Small intestine (tissue), 7 donors: ENCODE data around the gene DHRSX. TPM values are rescaled to one million over a fixed set of nuclear protein-coding genes. Genes with fewer than 3 reads are reported as not detected.
"Not testable (repeated sequence)": the region's sequence is repeated elsewhere in the genome, so short reads cannot be mapped to it uniquely, and the experiment has no call there.

ENCODE experiments used
- DNase-seq, 2 donors: peaks; one replicate each; pipeline versions ENCODE4 v3.0.0 to v3.0.0-alpha.2; 2013
- FAIRE-seq: peaks from 2 replicates; lab custom pipeline; 2012; peaks lifted over from hg19 to GRCh38; lab: Jason Lieb, UNC
- H3K27ac ChIP-seq, 3 donors: one replicate each; pipeline ENCODE4 v1.5.1; 2013; ENCODE audit warnings: low read length in 2 of 3, mild to moderate bottlenecking in 2 of 3, control low read depth in 1 of 3, inconsistent platforms in 1 of 3, low read depth in 1 of 3, moderate library complexity in 1 of 3
- H3K27me3 ChIP-seq, 3 donors: one replicate each; pipeline ENCODE4 v1.6.1; 2013; ENCODE audit warnings: low read length in 3 of 3, inconsistent platforms in 1 of 3; ENCODE audit not compliant: control insufficient read depth in 3 of 3, insufficient read depth in 3 of 3
- H3K36me3 ChIP-seq, 3 donors: one replicate each; pipeline ENCODE4 v1.6.1; 2013; ENCODE audit warnings: low read length in 3 of 3, inconsistent platforms in 1 of 3, low read depth in 1 of 3, mild to moderate bottlenecking in 1 of 3, moderate library complexity in 1 of 3; ENCODE audit not compliant: control insufficient read depth in 3 of 3, insufficient read depth in 2 of 3
- H3K4me1 ChIP-seq, 3 donors: one replicate each; pipeline ENCODE4 v1.6.1; 2013; ENCODE audit warnings: low read length in 2 of 3, inconsistent platforms in 1 of 3, low read depth in 1 of 3, mild to moderate bottlenecking in 1 of 3, moderate library complexity in 1 of 3; ENCODE audit not compliant: control insufficient read depth in 3 of 3, insufficient read depth in 2 of 3
- H3K4me3 ChIP-seq, 3 donors: one replicate each; pipeline ENCODE4 v1.5.1; 2013; ENCODE audit warnings: low read length in 3 of 3, control low read depth in 1 of 3, inconsistent platforms in 1 of 3, low read depth in 1 of 3, mild to moderate bottlenecking in 1 of 3, moderate library complexity in 1 of 3
- H3K9me3 ChIP-seq, 2 donors: one replicate each; pipeline ENCODE4 v1.6.1; 2013; ENCODE audit warnings: low read depth in 1 of 2, low read length in 1 of 2; ENCODE audit not compliant: control insufficient read depth in 2 of 2, insufficient read depth in 1 of 2
- WGBS, 3 donors: extraction: QIAGEN DNeasy Blood & Tissue Kit; methylation state at CpG; one replicate each; pipeline ENCODE4 v1.1.7; 2013; 5-methylcytosine and 5-hydroxymethylcytosine counted together
- polyA plus RNA-seq, 4 donors: library from polyadenylated mRNA; stranded (reverse) in 3 of 4; unstranded in 1 of 4; fragments of 200-250 nt in 3 of 4; fragments of 120-200 nt in 1 of 4; gene quantifications; one replicate each; pipeline versions ENCODE4 v1.2.1 to v1.2.3, GENCODE V29; 2013
- donor health status: healthy with polysubstance abuse.
- donor health status: control.
- donor health status: control.
- donor health status: Bipolar disorder and iron deficiency.
- donor health status: healthy.

The DHRSX gene
- polyA plus RNA-seq, 4 donors = 7.2 to 25.2 (median 12.1) TPM

DNA sequence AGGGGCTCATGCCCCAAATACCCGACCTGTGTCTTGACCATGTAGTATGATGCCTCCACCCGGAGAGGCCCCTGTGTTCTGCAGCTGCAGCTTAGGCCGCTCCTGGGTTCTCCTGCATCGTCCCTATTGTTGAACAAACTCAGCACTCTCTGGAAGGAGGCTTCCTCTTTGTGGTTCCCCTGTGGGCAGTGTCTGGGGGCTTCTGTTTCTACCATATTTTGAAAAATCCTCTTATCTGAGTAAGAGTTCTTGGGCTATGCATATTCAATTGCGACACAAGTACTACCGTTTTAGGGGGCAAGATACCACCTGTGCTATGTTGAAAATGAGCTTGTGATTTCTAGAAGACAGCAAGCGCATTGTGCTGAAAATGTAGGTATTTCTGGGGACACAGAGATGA lies 276.6 kb downstream of the DHRSX start:
- Histone ChIP-seq H3K27ac (no peak overlapping the region), H3K4me3 (no peak overlapping the region), H3K4me1 (no peaks in the 10 kb centered on the region), H3K9me3 (peaks cover 1 to 40% of the 10 kb centered on the region in 2 donors), H3K36me3 (peaks cover 2 to 20% (median 5%) of the 10 kb centered on the region in 3 donors), H3K27me3 (no peaks in the 10 kb centered on the region)
- DNase-seq = no peak
- FAIRE-seq = no peak
- 65 to 76% (median 72%) methylated on average over 7 of the region's 7 CpGs for WGBS, 3 donors

DNA sequence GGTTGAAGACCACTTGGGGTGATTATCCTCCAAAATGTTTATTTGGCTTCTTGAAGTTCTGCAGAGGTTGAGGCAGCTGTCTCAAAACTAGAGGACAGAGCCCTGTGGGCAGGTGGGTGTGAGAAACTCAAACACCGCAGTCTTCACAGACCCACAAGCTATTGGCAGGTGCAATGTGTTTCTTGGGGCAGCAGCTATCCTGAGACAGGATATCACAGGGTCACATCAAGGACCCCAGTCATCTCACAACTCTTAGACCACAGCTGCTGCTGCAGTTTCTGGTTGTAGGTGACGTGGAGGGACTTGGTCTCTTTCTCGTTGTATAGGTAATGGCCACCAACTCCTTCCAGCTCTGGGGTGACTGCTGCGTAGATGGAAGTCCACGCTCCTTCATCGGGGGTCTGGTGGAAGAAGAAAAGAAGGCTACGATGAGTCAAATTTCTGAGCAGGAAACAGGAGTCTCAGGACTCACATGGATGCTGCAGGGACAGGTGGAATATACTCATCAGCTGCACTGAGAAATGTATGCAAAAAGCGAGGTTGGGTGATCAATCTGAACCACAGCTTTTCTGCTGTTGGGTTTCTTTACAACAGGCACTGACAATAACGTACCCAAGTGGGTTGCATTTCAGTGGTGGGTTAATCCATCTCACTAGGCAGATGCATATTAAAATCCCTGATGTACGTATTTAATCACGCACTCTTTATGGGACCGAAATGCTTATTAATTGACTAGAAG lies 279.8 kb downstream of the DHRSX start:
- H3K4me3 ChIP-seq = no peak overlapping the region
- DNase-seq (no peak), FAIRE-seq (no peak)
- H3K4me1 ChIP-seq = no peaks in the 10 kb centered on the region
- WGBS, 3 donors = 90 to 95% (median 93%) methylated on average over 12 of the region's 12 CpGs
- no peaks in the 10 kb centered on the region for H3K27me3 ChIP-seq
- peaks cover 1 to 57% of the 10 kb centered on the region in 2 donors for H3K9me3 ChIP-seq
- no peak overlapping the region for H3K27ac ChIP-seq
- H3K36me3 ChIP-seq = peaks cover 3 to 20% (median 5%) of the 10 kb centered on the region in 3 donors

DNA sequence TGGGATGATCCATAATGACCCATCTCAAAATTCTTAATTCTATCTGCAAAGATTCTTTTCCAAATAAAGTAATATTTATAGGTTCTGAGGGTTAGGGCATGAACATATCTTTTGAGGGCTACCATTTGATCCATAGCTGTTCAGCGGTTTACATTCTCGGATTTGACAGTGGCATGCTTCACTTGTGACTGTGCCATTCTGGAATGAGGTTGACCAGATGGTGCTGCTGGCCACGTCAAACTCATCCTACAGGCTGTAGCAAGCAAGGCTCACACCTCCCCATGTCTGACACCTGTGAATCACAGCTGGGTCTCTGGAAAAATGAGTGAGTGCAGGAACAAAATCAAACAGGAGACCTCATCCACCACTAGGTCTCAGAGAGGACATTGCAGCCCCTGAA lies 280.5 kb downstream of the DHRSX start:
- 93 to 95% (median 94%) methylated on average over 3 of the region's 3 CpGs for WGBS, 3 donors
- FAIRE-seq (no peak), DNase-seq (no peak)
- Histone ChIP-seq H3K4me1 (no peaks in the 10 kb centered on the region), H3K27ac (no peak overlapping the region), H3K36me3 (peaks cover 3 to 20% (median 5%) of the 10 kb centered on the region in 3 donors), H3K9me3 (peaks cover 1 to 62% of the 10 kb centered on the region in 2 donors), H3K27me3 (no peaks in the 10 kb centered on the region), H3K4me3 (no peak overlapping the region)

DNA sequence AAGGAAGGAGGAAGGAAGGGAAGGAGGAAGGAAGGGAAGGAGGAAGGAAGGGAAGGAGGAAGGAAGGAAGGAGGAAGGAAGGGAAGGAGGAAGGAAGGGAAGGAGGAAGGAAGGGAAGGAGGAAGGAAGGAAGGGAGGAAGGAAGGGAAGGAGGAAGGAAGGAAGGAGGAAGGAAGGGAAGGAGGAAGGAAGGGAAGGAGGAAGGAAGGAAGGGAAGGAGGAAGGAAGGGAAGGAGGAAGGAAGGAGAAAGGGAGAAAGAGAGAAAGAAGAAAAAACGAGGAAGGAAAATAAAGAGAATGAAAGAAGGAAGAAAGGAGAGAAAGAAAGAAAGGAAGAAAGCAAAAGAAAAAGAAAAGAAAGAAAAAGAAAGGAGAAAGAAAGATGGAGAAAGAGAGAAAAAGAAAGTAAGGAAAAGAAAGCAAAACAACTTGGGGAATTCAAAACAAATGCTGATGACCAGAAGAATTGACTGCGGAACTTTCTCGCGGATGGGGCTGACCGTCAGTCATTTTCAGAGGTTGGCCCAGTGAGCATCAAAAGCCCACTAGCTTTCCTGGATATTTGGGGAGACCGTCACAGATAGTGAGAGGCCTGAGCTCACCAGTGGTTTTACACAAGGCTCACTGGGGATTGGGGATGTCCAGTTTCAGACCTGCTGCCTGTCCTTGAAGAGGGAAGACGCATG lies 286.5 kb downstream of the DHRSX start:
- not testable (repeated sequence) for H3K27me3 ChIP-seq, H3K4me3 ChIP-seq, FAIRE-seq, H3K4me1 ChIP-seq, H3K27ac ChIP-seq, DNase-seq, H3K36me3 ChIP-seq
- WGBS, 3 donors = 91 to 95% (median 93%) methylated on average over 7 of the region's 7 CpGs
- H3K9me3 ChIP-seq = peaks cover 0 to 32% of the 10 kb centered on the region in 2 donors

DNA sequence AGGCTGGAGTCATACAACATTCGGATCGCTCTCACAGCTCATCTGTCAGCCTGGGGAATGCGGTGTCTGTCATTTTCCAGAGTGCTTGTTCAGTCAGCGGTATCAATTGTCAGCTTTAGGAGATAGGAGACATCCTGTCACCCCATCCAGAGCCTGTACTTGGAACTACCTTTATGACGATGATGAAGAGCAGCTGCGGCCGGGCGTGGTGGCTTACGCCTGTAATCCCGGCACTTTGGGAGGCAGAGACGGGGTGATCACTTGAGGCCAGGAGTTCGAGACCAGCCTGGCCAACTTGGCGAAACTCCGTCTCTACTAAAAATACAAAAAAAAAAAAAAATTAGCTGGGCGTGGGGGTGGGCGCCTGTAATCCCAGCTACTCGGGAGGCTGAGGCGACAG lies 289.1 kb downstream of the DHRSX start:
- H3K9me3 ChIP-seq = peaks cover 0 to 14% of the 10 kb centered on the region in 2 donors
- not testable (repeated sequence) for H3K27me3 ChIP-seq, H3K27ac ChIP-seq, H3K36me3 ChIP-seq, H3K4me1 ChIP-seq, H3K4me3 ChIP-seq, DNase-seq, FAIRE-seq
- WGBS, 3 donors = 91 to 96% (median 95%) methylated on average over 18 of the region's 18 CpGs

DNA sequence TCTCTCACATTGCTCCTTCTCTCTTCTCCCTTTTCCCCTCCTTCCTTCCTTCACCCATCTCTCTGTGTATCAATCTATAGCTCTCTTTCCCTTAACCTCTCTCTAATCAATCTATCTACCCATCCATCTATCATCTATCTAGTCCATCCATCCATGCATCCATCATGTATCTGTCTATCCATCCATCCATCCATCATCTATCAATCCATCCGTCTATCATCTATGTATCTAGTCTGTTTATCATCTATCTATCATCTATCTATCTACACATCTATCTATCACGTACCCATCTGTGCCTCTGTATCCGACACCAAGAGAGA lies 307.5 kb downstream of the DHRSX start:
- FAIRE-seq (no peak), DNase-seq (no peak)
- no peak overlapping the region for H3K4me3 ChIP-seq
- H3K36me3 ChIP-seq = no peaks in the 10 kb centered on the region
- no peaks in the 10 kb centered on the region for H3K4me1 ChIP-seq
- WGBS, 3 donors = 91 to 99% (median 95%) methylated on average over 3 of the region's 3 CpGs
- H3K27ac ChIP-seq = no peak overlapping the region
- H3K9me3 ChIP-seq = peaks cover 0 to 9% of the 10 kb centered on the region in 2 donors
- H3K27me3 ChIP-seq = no peaks in the 10 kb centered on the region

DNA sequence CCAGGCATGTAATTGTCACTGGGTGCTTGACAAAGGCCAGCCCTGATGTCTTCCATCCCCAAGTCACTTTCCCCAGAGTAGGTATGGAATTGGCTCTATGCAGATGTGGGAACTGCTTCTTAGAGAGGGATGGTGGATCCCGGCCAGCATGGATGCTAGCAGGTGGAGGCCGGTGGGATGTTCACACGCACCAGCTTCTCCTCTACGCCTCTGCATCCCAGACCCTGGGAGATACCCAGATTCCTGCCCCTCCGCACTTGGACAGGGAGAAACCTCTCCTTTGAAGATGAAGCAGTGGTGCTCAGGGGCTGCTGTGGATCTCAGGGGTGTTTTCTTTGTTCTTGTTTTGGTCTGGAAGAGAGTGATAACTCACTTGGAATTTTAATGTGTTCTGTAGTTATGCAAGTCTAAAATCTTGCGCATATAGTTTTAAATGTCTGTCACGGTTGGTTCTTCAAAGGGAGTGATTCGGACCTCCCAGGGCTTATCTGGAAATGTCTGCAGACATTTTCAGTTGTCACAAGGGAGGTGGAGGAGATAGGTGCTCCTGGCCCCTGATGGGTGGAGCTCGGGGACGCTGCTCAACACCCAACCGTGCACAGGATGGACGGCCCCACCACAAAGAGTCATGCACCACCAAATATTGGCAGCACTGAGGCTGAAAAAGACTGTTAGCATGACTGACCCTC lies 308.0 kb downstream of the DHRSX start:
- FAIRE-seq (no peak), DNase-seq (no peak)
- 63 to 76% (median 70%) methylated on average over 12 of the region's 12 CpGs for WGBS, 3 donors
- H3K27me3 ChIP-seq = no peaks in the 10 kb centered on the region
- peaks cover 0 to 9% of the 10 kb centered on the region in 2 donors for H3K9me3 ChIP-seq
- H3K4me3 ChIP-seq = no peak overlapping the region
- no peak overlapping the region for H3K27ac ChIP-seq
- H3K36me3 ChIP-seq = no peaks in the 10 kb centered on the region
- H3K4me1 ChIP-seq = no peaks in the 10 kb centered on the region

DNA sequence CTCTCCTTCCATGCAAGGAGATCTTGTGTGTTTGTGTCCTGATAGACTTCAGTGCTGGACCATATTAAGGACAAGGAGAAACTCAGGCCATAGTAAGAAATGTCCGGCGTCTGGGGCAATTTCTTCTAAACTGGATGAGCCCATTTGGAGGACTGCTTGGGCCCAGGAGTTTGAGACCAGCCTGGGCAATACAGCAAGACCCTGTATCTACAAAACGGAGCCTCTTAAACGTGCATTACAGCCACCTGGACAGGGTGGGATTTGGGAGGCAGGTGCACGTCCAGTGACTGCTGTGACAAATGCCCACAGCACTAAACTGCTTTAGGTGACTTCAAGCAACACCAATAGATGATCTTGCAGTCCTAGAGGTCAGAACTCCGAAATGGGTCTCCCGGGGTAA lies 311.9 kb downstream of the DHRSX start:
- 81 to 88% (median 87%) methylated on average over 7 of the region's 7 CpGs for WGBS, 3 donors
- no peaks in the 10 kb centered on the region for H3K36me3 ChIP-seq
- H3K4me1 ChIP-seq = no peaks in the 10 kb centered on the region
- peaks cover 0 to 30% of the 10 kb centered on the region in 2 donors for H3K9me3 ChIP-seq
- H3K27ac ChIP-seq = no peak overlapping the region
- H3K4me3 ChIP-seq = no peak overlapping the region
- H3K27me3 ChIP-seq = no peaks in the 10 kb centered on the region
- no peak for DNase-seq
- no peak for FAIRE-seq
